C4-2B (cell line): Measurements from ENCODE around the gene COX11.

ENCODE experiments used
- H3K27ac ChIP-seq: fragments of 450-650 bp; 2 replicates; pipeline ENCODE4 v1.5.1; 2017
- CTCF ChIP-seq: fragments of 450-650 bp; conservative IDR thresholded peaks from 2 replicates; pipeline ENCODE4 v1.5.1; 2017; ENCODE audit warnings: mild to moderate bottlenecking
- ZFX ChIP-seq: fragments of 450-650 bp; IDR thresholded peaks from 2 replicates; pipeline ENCODE4 v1.6.1; 2017

The COX11 gene

GRCh38 chr17:54968262-54968987, at the start of gene COX11, which contains the start of gene STXBP4:
COX11 (minus strand) TSS chr17:54968654; CDS start chr17:54968646, 8 bp downstream.
STXBP4 (plus strand) TSS chr17:54968765; CDS start chr17:54986220, 17,455 bp downstream.
- peak within 1 kb of the TSS; percentile 71 for H3K27ac ChIP-seq
- TF ChIP-seq CTCF (peak; percentile 70), ZFX (peak; percentile 75; the same call in 1 of the 2 replicates)

GRCh38 chr17:55005520-55005919, 37.1 kb upstream of the COX11 start:
- TF ChIP-seq CTCF (peak; percentile 79), ZFX (no peak)
- no peak overlapping the region for H3K27ac ChIP-seq

GRCh38 chr17:55004484-55004883, 36.0 kb upstream of the COX11 start:
- no peak overlapping the region for H3K27ac ChIP-seq
- TF ChIP-seq CTCF: no peak
- TF ChIP-seq ZFX: no peak

GRCh38 chr17:55002458-55002857, 34.0 kb upstream of the COX11 start:
- TF ChIP-seq CTCF: no peak
- TF ChIP-seq ZFX: no peak
- no peak overlapping the region for H3K27ac ChIP-seq

GRCh38 chr17:54996441-54996840, 28.0 kb upstream of the COX11 start:
- no peak for TF ChIP-seq CTCF
- no peak for TF ChIP-seq ZFX
- H3K27ac ChIP-seq: no peak overlapping the region

GRCh38 chr17:54992797-54993639, 24.6 kb upstream of the COX11 start:
- TF ChIP-seq ZFX (no peak), CTCF (peak; percentile 80)
- no peak overlapping the region for H3K27ac ChIP-seq

- TF ChIP-seq CTCF (no peak), ZFX (no peak)
- H3K27ac ChIP-seq: no peak overlapping the region
Observed at GRCh38 chr17:54991567-54991966, 23.1 kb upstream of the COX11 start.
